Eye (tissue), 1 donor: Measurements from ENCODE around the gene UGT1A8.
A peak's percentile ranks its signal among the peaks of the same experiment; 100 is the strongest.
"Not testable (repeated sequence)": the region's sequence is repeated elsewhere in the genome, so short reads cannot be mapped to it uniquely, and the experiment has no call there.

Source experiments
- DNase-seq: peaks from one replicate; pipeline ENCODE4 v3.0.0-alpha.2; 2015

Gene UGT1A8

GRCh38 chr2:233736868-233737653 lies 119.6 kb downstream of the UGT1A8 start:
- not testable (repeated sequence) for DNase-seq

- no peak for DNase-seq
Observed at GRCh38 chr2:233740870-233741269, 123.4 kb downstream of the UGT1A8 start.

DNA sequence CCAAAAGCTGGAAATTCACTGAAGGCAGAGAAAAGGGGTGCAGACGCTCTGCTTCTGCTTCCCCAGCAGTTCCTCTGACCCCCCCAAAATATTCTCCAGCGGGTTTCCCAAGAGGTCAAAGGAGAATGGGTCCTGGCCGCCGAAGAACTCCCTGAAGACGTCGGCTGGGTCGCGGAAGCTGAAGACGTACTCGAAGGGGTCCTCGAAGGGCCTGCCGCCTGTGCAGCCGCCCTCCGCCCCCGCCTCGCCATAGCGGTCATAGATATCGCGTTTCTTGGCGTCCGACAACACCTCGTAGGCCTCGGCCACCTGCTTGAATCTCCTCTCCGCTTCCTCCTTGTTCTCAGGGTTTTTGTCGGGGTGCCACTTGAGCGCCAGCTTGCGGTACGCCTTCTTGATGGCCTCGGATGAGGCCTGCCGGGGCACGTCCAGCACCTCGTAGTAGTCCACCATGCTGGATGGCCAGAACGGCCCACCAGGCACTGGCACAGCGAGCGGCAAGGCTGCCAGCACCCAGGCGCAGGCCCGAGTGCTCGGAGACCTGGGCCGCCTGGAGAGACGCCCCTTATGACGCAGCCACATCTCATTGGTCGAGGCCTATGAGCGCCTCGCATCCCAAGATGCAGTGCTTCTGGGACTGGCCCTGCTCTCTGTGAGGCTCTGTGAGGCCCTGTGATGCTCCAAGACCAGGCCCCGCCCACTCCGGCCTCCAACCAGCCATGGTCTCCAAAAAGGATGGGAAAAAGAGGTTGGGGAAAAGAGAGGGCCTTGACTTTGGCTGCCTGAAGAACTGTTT lies 126.2 kb downstream of the UGT1A8 start:
- no peak for DNase-seq

DNA sequence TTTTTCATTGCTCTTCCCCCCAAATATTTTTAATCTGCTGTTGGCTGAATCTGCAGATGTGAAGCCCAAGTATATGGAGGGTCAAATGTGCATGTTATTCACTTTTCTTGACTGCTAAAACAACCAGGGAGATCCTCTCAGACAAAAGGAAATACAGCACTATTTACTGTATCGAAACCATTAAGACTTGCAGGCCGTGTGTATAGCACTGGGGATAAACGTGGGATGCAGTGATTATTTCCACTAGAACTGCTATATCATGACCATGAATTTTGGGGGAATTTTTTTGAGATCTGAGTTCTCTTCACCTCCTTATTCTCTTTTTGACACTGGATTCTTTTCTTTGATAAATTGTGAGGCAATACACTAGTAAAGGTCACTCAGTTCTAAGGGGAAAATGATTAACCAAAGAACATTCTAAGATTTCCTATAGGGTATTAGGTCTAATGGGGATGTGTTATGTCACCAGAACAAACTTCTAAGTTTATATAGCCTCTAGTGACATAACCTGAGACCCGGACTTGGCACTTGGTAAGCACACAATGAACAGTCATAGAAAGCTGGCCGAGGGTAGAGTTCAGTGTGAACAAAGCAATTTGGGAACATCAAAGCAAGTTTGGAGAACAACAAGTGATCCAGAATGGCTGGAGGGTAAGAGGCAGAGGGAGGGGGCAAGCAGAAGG lies 127.8 kb downstream of the UGT1A8 start:
- no peak for DNase-seq

DNA sequence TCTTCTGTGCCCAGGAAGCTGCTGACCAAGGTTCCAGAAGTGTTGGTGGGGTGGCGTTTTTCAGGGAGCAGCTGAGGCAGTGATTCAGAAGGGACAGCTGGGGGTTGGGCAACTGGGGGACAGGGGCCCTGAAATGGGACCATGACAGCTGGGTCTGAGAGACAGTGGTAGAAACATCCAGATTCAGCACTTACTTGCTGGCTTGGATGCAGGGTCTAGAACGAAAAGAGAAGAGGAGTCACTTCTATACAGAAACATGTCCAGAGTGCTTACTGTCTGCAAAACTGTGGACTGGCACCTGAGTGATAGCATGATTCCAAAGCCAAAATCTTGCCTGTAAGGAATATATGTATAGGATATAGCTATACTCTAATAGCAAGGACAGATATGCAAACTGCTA lies 128.4 kb downstream of the UGT1A8 start:
- DNase-seq, result not testable (repeated sequence)

GRCh38 chr2:233746475-233747282 lies 129.2 kb downstream of the UGT1A8 start:
- DNase-seq, result no peak

DNA sequence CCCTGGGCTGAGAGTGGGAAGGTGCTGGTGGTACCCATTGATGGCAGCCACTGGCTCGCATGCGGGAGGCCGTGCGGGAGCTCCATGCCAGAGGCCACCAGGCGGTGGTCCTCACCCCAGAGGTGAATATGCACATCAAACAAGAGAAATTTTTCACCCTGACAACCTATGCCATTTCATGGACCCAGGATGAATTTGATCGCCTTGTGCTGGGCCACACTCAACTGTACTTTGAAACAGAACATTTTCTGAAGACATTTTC lies 129.8 kb downstream of the UGT1A8 start:
- DNase-seq, result no peak

DNA sequence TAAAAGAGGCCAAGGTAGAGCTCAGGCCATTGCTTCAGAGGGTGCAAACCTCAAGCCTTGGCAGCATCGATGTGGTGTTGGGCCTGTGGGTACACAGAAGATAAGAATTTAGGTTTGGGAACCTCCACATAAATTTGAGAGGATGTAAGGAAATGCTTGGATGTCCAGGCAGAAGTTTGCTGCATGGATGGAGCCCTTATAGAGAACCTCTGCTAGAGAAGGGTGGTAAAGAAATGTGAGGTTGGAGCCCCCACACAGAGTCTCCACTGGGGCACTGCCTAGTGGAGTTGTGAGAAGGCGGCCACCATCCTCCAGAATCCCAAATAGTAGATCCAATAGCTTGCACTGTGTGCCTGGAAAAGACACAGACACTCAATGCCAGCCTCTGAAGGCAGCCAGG lies 133.3 kb downstream of the UGT1A8 start:
- not testable (repeated sequence) for DNase-seq

DNA sequence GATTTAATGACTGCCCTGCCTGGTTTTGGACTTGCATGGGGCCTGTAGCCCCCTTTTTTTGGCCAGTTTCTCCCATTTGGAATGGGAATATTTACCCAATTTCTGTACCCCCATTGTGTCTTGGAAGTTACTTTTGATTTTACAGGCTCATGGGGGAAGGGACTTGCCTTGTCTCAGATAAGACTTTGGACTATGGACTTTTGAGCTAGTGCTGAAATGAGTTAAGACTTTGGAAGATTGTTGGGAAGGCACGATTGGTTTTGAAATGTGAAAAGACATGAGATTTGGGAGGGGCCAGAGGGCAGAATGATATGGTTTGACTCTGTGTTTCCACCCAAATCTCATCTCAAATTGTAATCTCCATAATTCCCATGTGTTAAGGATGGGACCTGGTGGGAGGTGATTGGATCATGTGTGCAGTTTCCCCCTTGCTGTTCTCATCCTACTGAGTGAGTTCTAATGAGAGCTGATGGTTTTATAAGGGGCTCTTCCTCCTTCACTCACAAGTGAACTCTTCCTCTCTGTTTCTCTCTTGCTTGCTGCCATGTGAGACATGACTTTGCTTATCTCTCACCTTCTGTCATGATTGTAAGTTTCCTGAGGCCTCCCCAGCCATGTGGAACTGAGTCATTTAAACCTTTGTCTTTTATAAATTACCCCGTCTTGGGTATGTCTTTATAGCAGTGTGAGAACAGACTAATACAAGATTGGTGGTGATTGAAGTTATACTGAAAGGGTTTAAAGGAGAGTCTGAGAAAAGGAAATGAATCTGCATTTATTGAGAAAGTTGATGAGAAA lies 134.0 kb downstream of the UGT1A8 start:
- DNase-seq, result not testable (repeated sequence)

DNA sequence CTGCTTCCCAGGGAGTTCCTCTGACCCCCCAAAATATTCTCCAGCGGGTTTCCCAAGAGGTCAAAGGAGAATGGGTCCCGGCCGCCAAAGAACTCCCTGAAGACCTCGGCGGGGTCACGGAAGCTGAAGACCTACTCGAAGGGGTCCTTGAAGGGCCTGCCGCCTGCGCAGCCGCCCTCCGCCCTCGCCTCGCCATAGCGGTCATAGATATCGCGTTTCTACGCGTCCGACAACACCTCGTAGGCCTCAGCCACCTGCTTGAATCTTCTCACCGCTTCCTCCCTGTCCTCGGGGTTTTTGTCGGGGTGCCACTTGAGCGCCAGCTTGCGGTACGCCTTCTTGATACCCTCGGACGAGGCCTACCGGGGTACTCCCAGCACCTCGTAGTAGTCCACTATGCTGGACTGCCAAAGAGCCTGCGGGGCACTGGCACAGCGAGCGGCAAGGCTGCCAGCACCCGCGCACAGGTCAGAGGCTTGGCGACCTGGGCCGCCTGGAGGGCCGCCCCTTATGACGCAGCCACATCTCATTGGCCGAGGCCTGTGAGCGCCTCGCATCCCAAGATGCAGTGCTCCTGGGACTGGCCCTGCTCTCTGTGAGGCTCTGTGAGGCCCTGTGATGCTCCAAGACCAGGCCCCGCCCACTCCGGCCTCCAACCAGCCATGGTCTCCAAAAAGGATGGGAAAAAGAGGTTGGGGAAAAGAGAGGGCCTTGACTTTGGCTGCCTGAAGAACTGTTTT lies 137.6 kb downstream of the UGT1A8 start:
- no peak for DNase-seq

DNA sequence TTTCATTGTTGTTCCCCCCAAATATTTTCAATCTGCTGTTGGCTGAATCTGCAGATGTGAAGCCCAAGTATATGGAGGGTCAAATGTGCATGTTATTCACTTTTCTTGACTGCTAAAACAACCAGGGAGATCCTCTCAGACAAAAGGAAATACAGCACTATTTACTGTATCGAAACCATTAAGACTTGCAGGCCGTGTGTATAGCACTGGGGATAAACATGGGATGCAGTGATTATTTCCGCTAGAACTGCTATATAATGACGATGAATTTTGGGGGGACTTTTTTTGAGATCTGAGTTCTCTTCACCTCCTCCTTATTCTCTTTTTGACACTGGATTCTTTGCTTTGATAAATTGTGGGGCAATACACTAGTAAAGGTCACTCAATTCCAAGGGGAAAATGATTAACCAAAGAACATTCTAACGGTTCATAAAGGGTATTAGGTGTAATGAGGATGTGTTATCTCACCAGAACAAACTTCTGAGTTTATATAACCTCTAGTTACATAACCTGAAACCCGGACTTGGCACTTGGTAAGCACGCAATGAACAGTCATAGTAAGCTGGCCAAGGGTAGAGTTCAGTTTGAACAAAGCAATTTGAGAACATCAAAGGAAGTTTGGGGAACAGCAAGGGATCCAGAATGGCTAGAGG lies 139.1 kb downstream of the UGT1A8 start:
- DNase-seq, result no peak

DNA sequence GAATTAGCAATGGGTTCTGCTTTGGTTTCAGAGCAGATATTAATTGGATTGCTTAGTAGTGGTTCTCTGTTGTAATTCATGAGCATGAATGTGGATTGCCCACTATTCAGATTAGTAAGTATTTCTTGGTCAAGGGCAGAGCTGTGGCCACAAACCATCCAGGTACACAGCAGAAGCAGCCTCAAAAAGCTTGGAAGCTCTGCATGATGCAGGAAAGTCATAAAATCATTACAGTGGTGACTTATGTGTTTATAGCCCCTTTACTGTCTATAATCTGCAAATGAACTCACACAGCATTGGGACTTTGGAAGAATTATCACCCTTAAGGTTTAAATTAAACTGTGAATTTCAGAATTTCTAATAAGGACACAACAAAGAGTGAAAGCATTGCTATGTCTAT lies 140.7 kb downstream of the UGT1A8 start:
- DNase-seq, result no peak

DNA sequence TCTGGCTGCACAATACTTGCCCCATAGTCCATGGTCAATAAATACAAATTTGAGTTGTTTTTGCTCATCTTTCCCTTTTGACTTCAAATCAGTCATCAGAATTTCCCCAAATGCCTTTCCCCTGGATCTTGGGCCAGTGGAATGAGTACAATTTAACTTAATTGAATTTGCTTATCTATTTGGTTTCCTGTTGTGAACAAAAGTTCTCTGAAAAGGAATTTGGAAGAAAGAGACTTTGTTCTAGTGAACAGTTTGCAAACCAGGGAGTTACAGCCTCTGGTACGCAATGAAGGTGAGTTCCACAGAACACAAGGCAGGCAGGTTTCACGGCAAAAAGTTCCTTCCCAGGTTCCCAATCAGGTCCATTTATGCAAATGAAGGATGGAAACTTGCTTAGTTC lies 141.4 kb downstream of the UGT1A8 start:
- no peak for DNase-seq

DNA sequence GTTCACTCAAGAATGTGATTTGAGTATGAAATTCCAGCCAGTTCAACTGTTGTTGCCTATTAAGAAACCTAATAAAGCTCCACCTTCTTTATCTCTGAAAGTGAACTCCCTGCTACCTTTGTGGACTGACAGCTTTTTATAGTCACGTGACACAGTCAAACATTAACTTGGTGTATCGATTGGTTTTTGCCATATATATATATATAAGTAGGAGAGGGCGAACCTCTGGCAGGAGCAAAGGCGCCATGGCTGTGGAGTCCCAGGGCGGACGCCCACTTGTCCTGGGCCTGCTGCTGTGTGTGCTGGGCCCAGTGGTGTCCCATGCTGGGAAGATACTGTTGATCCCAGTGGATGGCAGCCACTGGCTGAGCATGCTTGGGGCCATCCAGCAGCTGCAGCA lies 142.6 kb downstream of the UGT1A8 start, which contains the start of gene UGT1A1:
Gene UGT1A1 (plus strand): TSS at position 228 of the 400 bp plus-strand sequence. CDS start 18 bp downstream, at position 246.
- no peak for DNase-seq

DNA sequence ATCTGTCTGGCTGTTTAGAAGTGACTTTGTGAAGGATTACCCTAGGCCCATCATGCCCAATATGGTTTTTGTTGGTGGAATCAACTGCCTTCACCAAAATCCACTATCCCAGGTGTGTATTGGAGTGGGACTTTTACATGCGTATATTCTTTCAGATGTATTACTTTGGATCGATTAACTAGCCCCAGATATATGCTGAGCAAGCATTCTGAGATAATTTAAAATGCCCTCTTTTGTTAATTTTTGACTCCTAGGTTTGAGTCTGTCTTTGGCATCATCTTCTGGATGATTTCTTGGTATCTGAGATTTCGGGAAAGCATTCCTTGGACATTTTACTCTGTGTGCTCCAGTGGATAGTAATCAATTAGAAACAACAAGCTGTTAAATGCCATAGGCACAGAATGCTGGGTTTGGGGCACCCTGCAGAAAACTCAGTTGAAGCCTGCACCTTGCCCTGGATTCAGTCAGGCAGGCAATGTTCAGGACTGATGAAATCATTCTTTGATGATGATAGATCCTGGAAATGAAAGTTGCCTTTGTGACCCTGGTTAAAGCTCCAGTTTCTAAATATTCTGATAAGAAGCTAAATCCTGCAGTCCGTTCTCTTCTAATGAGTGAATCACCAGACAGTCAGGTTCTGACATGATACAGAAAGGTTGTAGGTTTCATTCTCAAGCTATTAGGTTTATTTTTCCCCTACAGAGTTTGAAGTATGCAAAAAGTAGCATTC lies 143.8 kb downstream of the UGT1A8 start:
- no peak for DNase-seq

DNA sequence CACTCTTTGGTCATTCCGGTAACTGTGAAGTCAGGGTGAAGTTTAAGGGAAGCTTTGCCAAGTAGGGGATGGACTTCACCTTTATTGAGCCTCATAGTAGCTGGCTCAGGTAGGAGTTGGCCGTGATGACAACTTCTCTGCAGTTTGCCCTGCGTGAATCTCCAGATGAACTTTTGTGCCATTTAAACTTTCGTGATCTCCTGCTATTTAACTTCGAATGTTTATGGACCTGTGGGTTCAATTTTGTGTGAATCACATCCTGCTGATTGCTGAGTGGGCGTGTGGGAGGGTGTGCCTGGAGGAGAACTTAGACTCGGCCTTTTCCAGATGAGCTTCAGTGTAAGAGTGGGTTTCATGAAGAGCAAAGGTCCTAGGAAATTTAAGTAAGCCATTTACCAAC lies 146.8 kb downstream of the UGT1A8 start:
- DNase-seq, result no peak

GRCh38 chr2:233764761-233765160 lies 147.3 kb downstream of the UGT1A8 start:
- no peak for DNase-seq

GRCh38 chr2:233766416-233766815 lies 149.0 kb downstream of the UGT1A8 start:
- DNase-seq, result no peak

DNA sequence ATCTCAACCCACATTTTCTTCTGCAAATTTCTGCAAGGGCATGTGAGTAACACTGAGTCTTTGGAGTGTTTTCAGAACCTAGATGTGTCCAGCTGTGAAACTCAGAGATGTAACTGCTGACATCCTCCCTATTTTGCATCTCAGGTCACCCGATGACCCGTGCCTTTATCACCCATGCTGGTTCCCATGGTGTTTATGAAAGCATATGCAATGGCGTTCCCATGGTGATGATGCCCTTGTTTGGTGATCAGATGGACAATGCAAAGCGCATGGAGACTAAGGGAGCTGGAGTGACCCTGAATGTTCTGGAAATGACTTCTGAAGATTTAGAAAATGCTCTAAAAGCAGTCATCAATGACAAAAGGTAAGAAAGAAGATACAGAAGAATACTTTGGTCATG lies 150.6 kb downstream of the UGT1A8 start:
- peak; percentile 69 for DNase-seq

DNA sequence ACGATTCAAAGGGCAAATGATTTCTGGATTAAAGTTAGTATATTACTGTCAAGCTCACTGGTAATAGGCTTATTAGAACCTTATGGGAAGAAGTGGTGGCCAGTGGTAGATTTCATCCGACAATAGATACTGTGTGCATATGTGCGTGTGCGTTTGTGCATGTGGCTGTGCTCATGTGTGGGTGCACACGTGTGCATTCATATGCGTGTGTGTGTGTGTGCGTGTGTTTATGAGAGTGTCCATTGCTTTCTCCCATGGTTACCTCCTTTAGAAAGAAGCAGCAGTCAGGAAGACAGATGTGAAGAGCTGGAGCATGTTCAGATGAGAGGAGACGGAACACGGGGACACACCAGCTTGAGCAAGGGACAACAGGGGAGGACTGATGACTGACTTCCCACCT lies 151.8 kb downstream of the UGT1A8 start:
- DNase-seq, result no peak
